ENCODE results near the gene KCNS1. TPM values are rescaled to one million over a fixed set of nuclear protein-coding genes. Genes with fewer than 3 reads are reported as not detected.

Gene KCNS1
- total and polyA plus RNA-seq, 3 donors from 2014 or later: 2.1 to 7.7 (median 4.6) TPM

DNA sequence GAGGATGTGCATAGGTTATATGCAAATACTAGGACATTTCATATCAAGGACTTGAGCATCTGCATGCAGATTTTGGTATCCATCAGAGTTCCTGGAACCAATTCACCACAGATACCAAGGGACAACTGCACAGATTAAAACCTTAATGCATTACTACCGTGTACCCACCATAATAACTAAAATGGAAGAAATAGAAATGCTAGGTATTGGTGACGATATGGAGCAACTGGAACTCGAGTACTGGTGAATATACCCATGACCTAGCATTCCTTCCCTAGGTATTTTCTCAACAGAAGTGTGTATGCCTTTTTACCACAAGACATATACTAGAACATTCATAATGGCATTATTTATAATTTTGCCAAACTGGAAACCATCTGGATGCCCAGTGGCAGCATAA lies 18.5 kb downstream of the KCNS1 start:
- no peaks in the 10 kb centered on the region for H3K9me3 ChIP-seq
- H3K4me1 ChIP-seq: no peaks in the 10 kb centered on the region
- DNase-seq: no peak
- intact Hi-C loops (cut with DNase I; ENCODE audit: low total_unique reads): no loop called here
- TF ChIP-seq POLR2A (IDR thresholded peaks at IDR 0.05): no peak
- TF ChIP-seq, protein P1, sequence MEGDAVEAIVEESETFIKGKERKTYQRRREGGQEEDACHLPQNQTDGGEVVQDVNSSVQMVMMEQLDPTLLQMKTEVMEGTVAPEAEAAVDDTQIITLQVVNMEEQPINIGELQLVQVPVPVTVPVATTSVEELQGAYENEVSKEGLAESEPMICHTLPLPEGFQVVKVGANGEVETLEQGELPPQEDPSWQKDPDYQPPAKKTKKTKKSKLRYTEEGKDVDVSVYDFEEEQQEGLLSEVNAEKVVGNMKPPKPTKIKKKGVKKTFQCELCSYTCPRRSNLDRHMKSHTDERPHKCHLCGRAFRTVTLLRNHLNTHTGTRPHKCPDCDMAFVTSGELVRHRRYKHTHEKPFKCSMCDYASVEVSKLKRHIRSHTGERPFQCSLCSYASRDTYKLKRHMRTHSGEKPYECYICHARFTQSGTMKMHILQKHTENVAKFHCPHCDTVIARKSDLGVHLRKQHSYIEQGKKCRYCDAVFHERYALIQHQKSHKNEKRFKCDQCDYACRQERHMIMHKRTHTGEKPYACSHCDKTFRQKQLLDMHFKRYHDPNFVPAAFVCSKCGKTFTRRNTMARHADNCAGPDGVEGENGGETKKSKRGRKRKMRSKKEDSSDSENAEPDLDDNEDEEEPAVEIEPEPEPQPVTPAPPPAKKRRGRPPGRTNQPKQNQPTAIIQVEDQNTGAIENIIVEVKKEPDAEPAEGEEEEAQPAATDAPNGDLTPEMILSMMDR (IDR thresholded peaks at IDR 0.05): no peak
- no peaks in the 10 kb centered on the region for H3K27me3 ChIP-seq
- 96 to 100% methylated on average over 3 of the region's 3 CpGs for WGBS, 2 donors
- no peaks in the 10 kb centered on the region for H3K36me3 ChIP-seq (ENCODE audit: low read depth, missing control alignments)
- H3K4me3 ChIP-seq: no peak overlapping the region
- H3K27ac ChIP-seq: no peak overlapping the region

DNA sequence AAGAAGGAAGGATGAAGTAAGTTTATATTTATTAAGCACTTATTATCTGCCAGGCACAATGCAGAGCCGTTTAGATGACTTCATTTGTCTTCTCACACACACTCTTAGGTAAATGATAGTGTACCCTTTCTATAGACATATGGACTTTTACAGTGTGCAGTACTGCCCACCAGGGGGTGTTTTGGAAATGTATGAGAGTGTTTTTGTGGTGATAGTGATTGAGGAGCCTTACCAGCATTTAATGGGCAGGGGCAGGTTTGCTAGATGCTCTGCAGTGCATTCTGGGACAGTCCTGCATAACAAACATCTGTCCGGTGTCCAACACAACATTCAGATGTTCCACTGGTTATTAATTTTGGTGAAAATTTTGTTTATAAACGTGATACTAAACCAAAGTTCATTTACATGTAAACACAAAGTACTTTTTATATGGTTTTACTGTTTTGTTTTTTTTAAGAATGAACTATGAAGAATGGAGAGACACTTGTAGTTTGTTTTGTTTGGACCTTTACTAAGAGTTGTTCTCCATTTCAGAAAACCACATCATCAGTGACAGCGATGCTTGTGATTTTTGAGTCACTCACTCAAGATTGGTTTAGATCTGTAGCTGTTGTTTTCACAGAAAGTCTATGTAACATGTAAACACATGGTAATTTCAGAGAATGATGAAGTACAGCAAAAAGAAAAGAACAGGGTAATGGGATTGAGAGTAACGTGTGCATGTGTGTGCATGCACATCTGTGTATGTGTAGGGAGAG lies 19.9 kb downstream of the KCNS1 start:
- no peaks in the 10 kb centered on the region for H3K27me3 ChIP-seq
- intact Hi-C loops (cut with DNase I; ENCODE audit: low total_unique reads): no loop called here
- H3K4me3 ChIP-seq: no peak overlapping the region
- no peak for TF ChIP-seq POLR2A (IDR thresholded peaks at IDR 0.05)
- TF ChIP-seq, protein P1 (IDR thresholded peaks at IDR 0.05): peak in 2 of 3 experiments; percentile 8 to 36
- DNase-seq: no peak
- H3K9me3 ChIP-seq: no peaks in the 10 kb centered on the region
- H3K27ac ChIP-seq: no peak overlapping the region
- 86 to 87% methylated on average over 5 of the region's 5 CpGs for WGBS, 2 donors
- no peaks in the 10 kb centered on the region for H3K36me3 ChIP-seq (ENCODE audit: low read depth, missing control alignments)
- H3K4me1 ChIP-seq: no peaks in the 10 kb centered on the region

DNA sequence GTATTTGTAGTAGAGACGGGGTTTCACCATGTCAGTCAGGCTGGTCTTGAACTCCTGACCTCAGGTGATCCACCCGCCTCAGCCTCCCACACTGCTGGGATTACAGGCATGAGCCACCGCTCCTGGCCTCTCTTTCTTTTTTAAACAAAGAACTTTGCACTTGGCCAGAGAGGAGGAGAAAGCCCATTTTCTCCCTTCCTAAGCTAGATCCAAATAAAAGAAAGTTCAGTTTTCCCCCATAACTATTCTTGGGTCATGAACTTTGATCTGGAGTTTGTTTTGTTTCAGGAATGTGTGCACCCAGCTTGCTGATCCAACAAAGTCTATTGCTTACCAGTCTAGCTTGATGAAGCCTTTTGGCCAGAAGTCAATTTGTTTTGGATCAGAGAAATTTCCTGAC lies 23.4 kb downstream of the KCNS1 start:
- TF ChIP-seq, protein P1 (IDR thresholded peaks at IDR 0.05): no peak
- no peak for TF ChIP-seq POLR2A (IDR thresholded peaks at IDR 0.05)
- no peak for DNase-seq
- Histone ChIP-seq H3K4me3 (no peak overlapping the region), H3K36me3 (ENCODE audit: low read depth, missing control alignments) (no peaks in the 10 kb centered on the region), H3K4me1 (no peaks in the 10 kb centered on the region), H3K27ac (no peak overlapping the region), H3K9me3 (no peaks in the 10 kb centered on the region), H3K27me3 (no peaks in the 10 kb centered on the region)
- intact Hi-C loops (cut with DNase I; ENCODE audit: low total_unique reads): no loop called here
- 87 to 88% methylated on average over 3 of the region's 3 CpGs for WGBS, 2 donors

DNA sequence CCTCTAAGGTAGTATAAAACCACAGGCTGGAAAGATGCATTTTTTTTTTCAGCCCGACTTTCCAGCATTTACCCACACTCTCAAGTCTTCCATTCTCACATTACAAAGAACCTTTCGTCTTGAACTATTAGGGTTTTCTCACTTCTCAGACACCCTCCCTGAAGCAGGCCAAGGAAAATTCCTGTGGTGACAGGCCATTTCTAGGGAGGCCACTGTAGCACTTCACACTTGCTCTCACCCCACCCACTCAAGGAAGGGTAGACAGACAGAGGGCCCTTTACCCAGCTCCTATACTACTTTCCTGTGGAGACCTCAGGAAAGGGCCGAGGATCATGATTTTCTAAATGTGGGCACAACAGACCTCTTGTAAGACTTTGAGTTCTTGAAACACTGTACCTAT lies 27.7 kb downstream of the KCNS1 start:
- no peak for DNase-seq
- Histone ChIP-seq H3K36me3 (ENCODE audit: low read depth, missing control alignments) (no peaks in the 10 kb centered on the region), H3K27me3 (no peaks in the 10 kb centered on the region), H3K4me3 (no peak overlapping the region), H3K4me1 (no peaks in the 10 kb centered on the region), H3K27ac (no peak overlapping the region), H3K9me3 (no peaks in the 10 kb centered on the region)
- no peak for TF ChIP-seq POLR2A (IDR thresholded peaks at IDR 0.05)
- TF ChIP-seq, protein P1 (IDR thresholded peaks at IDR 0.05): no peak
- intact Hi-C loops (cut with DNase I; ENCODE audit: low total_unique reads): no loop called here
- 85% methylated on average over 3 of the region's 3 CpGs for WGBS, 2 donors

DNA sequence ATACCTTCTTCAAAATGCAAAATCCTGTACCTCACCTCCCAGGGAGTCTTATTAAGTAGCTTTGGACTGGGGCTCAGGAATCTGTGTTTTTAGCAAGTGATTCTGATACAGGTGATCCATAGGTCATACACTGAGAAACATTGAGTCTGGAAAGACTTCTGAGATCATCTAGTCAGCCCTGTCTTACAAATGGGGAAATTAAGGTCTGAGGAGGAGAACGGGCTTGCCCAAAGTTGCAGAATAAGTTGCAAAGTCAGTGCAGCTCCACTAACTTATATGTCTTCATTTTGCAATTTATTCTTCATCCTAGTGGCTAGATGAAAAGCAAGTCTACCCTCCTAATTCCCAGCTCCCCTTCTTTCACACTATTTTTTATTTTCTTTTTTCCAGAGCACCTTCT lies 28.9 kb downstream of the KCNS1 start:
- H3K27me3 ChIP-seq: no peaks in the 10 kb centered on the region
- WGBS, 2 donors: 93 to 94% methylated on average over 1 of the region's 1 CpG
- TF ChIP-seq POLR2A (IDR thresholded peaks at IDR 0.05): no peak
- TF ChIP-seq, protein P1 (IDR thresholded peaks at IDR 0.05): no peak
- no peak overlapping the region for H3K4me3 ChIP-seq
- no peaks in the 10 kb centered on the region for H3K36me3 ChIP-seq (ENCODE audit: low read depth, missing control alignments)
- DNase-seq: no peak
- H3K4me1 ChIP-seq: no peaks in the 10 kb centered on the region
- intact Hi-C loops (cut with DNase I; ENCODE audit: low total_unique reads): no loop called here
- no peak overlapping the region for H3K27ac ChIP-seq
- H3K9me3 ChIP-seq: no peaks in the 10 kb centered on the region
